PFSK-1 (cell line): ENCODE data around the gene BFSP2.

Experiments
- POLR2AphosphoS5 ChIP-seq: IDR thresholded peaks from 2 replicates; pipeline ENCODE4 v1.6.1; 2012; ENCODE audit warnings: low read depth, mild to moderate bottlenecking, control low read depth, low read length, moderate library complexity
- REST ChIP-seq, 2 experiments: IDR thresholded peaks; 2 replicates each; pipeline versions ENCODE4 v1.6.1 to v1.8.0; 2011 to 2012; ENCODE audit warnings: low read depth in 2 of 2, low read length in 2 of 2, control low read depth in 1 of 2, inconsistent platforms in 1 of 2, mild to moderate bottlenecking in 1 of 2, moderate library complexity in 1 of 2; ENCODE audit not compliant: insufficient read depth in 1 of 2
- TAF1 ChIP-seq: IDR thresholded peaks from 2 replicates; pipeline ENCODE4 v1.6.1; 2012; ENCODE audit warnings: low read length, control low read depth, borderline replicate concordance; ENCODE audit not compliant: insufficient read depth

GRCh38 chr3:133455960-133456359 lies 56.1 kb downstream of the BFSP2 start:
- TF ChIP-seq TAF1, result no peak
- no peak for TF ChIP-seq REST (IDR thresholded peaks at IDR 0.05; ENCODE audit: insufficient read depth in 1 of 2, low read depth in 2 of 2, low read length in 2 of 2)
- no peak for TF ChIP-seq POLR2AphosphoS5
